Naive thymus-derived CD4-positive, alpha-beta T cell (primary cell): ENCODE results near the gene QSOX2. TPM values are rescaled to one million over a fixed set of nuclear protein-coding genes. Genes with fewer than 3 reads are reported as not detected.

Source experiments
- ATAC-seq: fragments of 150-1000 bp; cut with Tn5 transposase; 2 replicates; pipeline ENCODE4 v1.10.0; 2021; ENCODE audit warnings: mild to moderate bottlenecking, moderate library complexity
- CTCF ChIA-PET: fragments of 350-600 bp; sonication (Branson Sonifier 250); formaldehyde crosslinking; loops from one replicate; lab custom pipeline; 2021; ENCODE audit warnings: antibody characterized with exemption; lab: Charles Lee
- POLR2A ChIA-PET: fragments of 350-600 bp; sonication (Branson Sonifier 250); formaldehyde crosslinking; loops from one replicate; lab custom pipeline; 2021; ENCODE audit warnings: antibody characterized with exemption, inconsistent platforms; lab: Charles Lee
- DNase-seq, 9 donors: peaks; one replicate each; pipeline versions ENCODE4 v3.0.0 to v3.0.0-alpha.2; 2020 to 2022; ENCODE audit warnings: mixed read lengths in 1 of 9
- H3K27ac ChIP-seq: one replicate; pipeline ENCODE4 v1.7.0; 2013; ENCODE audit warnings: mild to moderate bottlenecking, low read depth, low read length, moderate library complexity
- H3K27me3 ChIP-seq, 2 donors: one replicate each; pipeline ENCODE4 v1.7.0; 2013; ENCODE audit warnings: low read length in 2 of 2, mild to moderate bottlenecking in 2 of 2, moderate library complexity in 2 of 2; ENCODE audit not compliant: control insufficient read depth in 2 of 2, insufficient read depth in 2 of 2
- H3K36me3 ChIP-seq, 3 experiments: 1 replicate in 2 of 3; 2 replicates in 1 of 3; pipeline ENCODE4 v1.7.0; 2013; ENCODE audit warnings: low read length in 3 of 3, mild to moderate bottlenecking in 3 of 3, moderate library complexity in 1 of 3; ENCODE audit not compliant: insufficient read depth in 3 of 3, control insufficient read depth in 2 of 3
- H3K4me1 ChIP-seq, 2 donors: one replicate each; pipeline ENCODE4 v1.7.0; 2013; ENCODE audit warnings: low read length in 2 of 2, mild to moderate bottlenecking in 2 of 2, moderate library complexity in 1 of 2; ENCODE audit not compliant: control insufficient read depth in 2 of 2, insufficient read depth in 2 of 2
- H3K4me3 ChIP-seq: 2 replicates; pipeline ENCODE4 v1.7.0; 2013; ENCODE audit warnings: mild to moderate bottlenecking, low read length
- H3K9me3 ChIP-seq, 3 experiments: 1 replicate in 2 of 3; 2 replicates in 1 of 3; pipeline ENCODE4 v1.7.0; 2013; ENCODE audit warnings: low read length in 3 of 3; ENCODE audit not compliant: control insufficient read depth in 2 of 3
- H3K27ac Mint-ChIP-seq, 9 donors: one replicate each; pipeline ENCODE4 v1.8.0; 2020 to 2022; ENCODE audit warnings: mixed read lengths in 9 of 9, mild to moderate bottlenecking in 8 of 9, moderate library complexity in 5 of 9, inconsistent platforms in 2 of 9
- H3K27me3 Mint-ChIP-seq, 5 donors: one replicate each; pipeline ENCODE4 v1.8.0; 2021 to 2022; ENCODE audit warnings: mixed read lengths in 5 of 5, mild to moderate bottlenecking in 1 of 5
- H3K36me3 Mint-ChIP-seq, 5 donors: one replicate each; pipeline ENCODE4 v1.8.0; 2020 to 2022; ENCODE audit warnings: mixed read lengths in 5 of 5, mild to moderate bottlenecking in 3 of 5, inconsistent platforms in 1 of 5
- H3K4me1 Mint-ChIP-seq, 7 donors: one replicate each; pipeline ENCODE4 v1.8.0; 2020 to 2022; ENCODE audit warnings: mixed read lengths in 7 of 7, mild to moderate bottlenecking in 3 of 7, inconsistent platforms in 1 of 7
- H3K4me3 Mint-ChIP-seq, 10 donors: one replicate each; pipeline ENCODE4 v1.8.0; 2020 to 2022; ENCODE audit warnings: mild to moderate bottlenecking in 10 of 10, mixed read lengths in 10 of 10, moderate library complexity in 6 of 10, inconsistent platforms in 2 of 10
- H3K9me3 Mint-ChIP-seq, 11 donors: one replicate each; pipeline ENCODE4 v1.8.0; 2020 to 2022; ENCODE audit warnings: mixed read lengths in 11 of 11, mild to moderate bottlenecking in 4 of 11, inconsistent platforms in 1 of 11, moderate library complexity in 1 of 11
- intact Hi-C, 2 donors: fragments of 100-400 bp; cut with micrococcal nuclease; formaldehyde crosslinking; loops; one replicate each; pipeline ENCODE4 v1.15.1; 2023
- polyA plus RNA-seq, 2 donors: library from polyadenylated mRNA; unstranded; fragments of 300-500 nt; fragmentation: Illumina TruSeq; gene quantifications; one replicate each; pipeline ENCODE4 v1.2.3, GENCODE V29; 2021
- total RNA-seq, 6 experiments: library from RNA in 5 of 6; stranded (reverse) in 5 of 6; gene quantifications; 1 replicate in 5 of 6; 2 replicates in 1 of 6; pipeline ENCODE4 v1.2.3 and lab custom pipeline; 2021 to 2026

The QSOX2 gene
- total and polyA plus RNA-seq, 7 experiments from 2014 or later: 0.26 to 15.9 (median 11.9) TPM

DNA sequence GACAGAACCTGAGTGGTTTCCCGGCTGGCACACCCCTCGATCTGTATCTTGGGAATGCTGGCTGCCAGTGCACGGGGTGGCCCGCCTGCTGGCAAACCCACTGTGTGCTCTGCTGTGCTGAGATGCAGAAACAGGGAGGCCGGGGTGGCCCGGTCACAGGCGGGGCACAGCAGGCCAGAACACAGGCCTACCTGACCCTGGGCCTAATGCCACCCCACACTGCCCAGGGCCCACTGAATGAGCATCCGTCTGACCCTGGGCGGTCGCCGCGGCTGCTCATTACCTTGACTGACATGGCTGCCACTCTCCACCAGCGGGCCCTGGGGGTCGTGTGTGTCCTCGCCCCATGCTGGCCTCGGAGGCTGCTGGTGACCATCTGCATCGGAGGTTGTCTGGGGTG is 14.2 kb upstream of the QSOX2 start:
- ChIA-PET POLR2A (no interaction called here), CTCF (no interaction called here)
- H3K9me3 ChIP-seq: no peaks in the 10 kb centered on the region
- Mint-ChIP-seq H3K9me3 (no peaks in the 10 kb centered on the region), H3K4me1 (no peaks in the 10 kb centered on the region), H3K36me3 (no peaks in the 10 kb centered on the region), H3K27me3 (no peaks in the 10 kb centered on the region), H3K4me3 (no peak overlapping the region), H3K27ac (no peak overlapping the region)
- ATAC-seq: no peak
- H3K4me3 ChIP-seq: no peak overlapping the region
- no peak for DNase-seq
- no peaks in the 10 kb centered on the region for H3K36me3 ChIP-seq
- H3K27ac ChIP-seq: no peak overlapping the region
- intact Hi-C loops: no loop called here
- no peaks in the 10 kb centered on the region for H3K4me1 ChIP-seq
- no peaks in the 10 kb centered on the region for H3K27me3 ChIP-seq

DNA sequence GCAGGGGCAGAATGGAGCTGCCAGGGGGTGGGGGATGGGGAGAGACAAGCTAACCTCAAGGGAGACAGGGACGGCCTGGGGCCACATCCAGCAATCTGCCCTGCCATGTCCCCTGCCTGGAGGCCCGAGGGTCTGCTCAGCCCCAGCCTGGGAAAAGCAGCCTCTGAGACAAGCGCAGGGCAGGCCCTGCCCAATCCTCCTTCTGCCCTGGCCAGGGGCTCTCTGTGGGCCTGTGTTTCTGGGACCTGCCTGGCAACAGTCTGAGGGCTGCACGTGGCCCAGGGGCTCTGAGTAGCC is 13.9 kb upstream of the QSOX2 start:
- Mint-ChIP-seq H3K36me3 (no peaks in the 10 kb centered on the region), H3K4me3 (no peak overlapping the region), H3K4me1 (no peaks in the 10 kb centered on the region), H3K27me3 (no peaks in the 10 kb centered on the region), H3K9me3 (no peaks in the 10 kb centered on the region), H3K27ac (no peak overlapping the region)
- no peak overlapping the region for H3K27ac ChIP-seq
- H3K4me3 ChIP-seq: no peak overlapping the region
- H3K4me1 ChIP-seq: no peaks in the 10 kb centered on the region
- no peaks in the 10 kb centered on the region for H3K9me3 ChIP-seq
- ChIA-PET POLR2A (no interaction called here), CTCF (no interaction called here)
- no peaks in the 10 kb centered on the region for H3K27me3 ChIP-seq
- DNase-seq: no peak
- H3K36me3 ChIP-seq: no peaks in the 10 kb centered on the region
- intact Hi-C loops: no loop called here
- no peak for ATAC-seq

DNA sequence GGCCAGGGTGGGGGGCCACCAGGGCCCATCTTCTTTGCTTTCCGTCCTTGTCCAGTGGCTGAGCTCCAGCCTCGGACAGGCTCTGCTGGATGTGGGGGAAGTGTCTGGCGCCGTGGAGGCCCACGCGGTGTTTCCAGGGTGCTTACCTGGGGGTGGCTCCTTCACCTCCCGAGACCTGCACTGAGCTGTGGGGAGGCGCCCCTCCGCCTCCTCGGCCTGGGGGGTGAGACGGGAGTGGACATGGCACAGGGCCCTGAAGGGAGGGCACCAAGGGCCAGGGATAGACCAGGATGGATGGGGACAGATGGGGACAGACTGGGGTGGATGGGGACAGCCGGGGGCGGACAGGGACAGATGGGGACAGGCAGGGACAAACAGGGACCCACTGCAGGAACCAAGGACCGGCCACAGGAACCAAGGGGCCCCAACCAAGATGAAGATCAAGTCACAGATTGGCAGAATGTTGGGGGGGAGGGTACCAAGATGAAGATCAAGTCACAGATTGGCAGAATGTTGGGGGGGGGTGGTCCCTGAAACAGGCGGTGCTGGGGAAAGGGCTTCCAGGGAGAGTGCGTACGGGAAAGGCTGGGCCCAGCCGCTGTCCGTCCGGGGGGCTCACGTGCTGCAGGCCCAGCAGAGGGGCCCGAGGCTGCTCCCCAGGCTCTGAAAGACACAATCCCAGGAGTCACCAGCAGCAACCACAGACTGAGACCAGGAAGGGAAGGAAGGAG is 13.3 kb upstream of the QSOX2 start:
- H3K9me3 ChIP-seq: no peaks in the 10 kb centered on the region
- no peak overlapping the region for H3K4me3 ChIP-seq
- DNase-seq (no peak), ATAC-seq (no peak)
- no peaks in the 10 kb centered on the region for H3K36me3 Mint-ChIP-seq
- no peak overlapping the region for H3K27ac ChIP-seq
- no peaks in the 10 kb centered on the region for H3K9me3 Mint-ChIP-seq
- H3K4me1 Mint-ChIP-seq: no peaks in the 10 kb centered on the region
- CTCF ChIA-PET: no interaction called here
- H3K4me3 Mint-ChIP-seq: no peak overlapping the region
- no peaks in the 10 kb centered on the region for H3K27me3 Mint-ChIP-seq
- no peaks in the 10 kb centered on the region for H3K36me3 ChIP-seq
- no peak overlapping the region for H3K27ac Mint-ChIP-seq
- POLR2A ChIA-PET: no interaction called here
- H3K27me3 ChIP-seq: no peaks in the 10 kb centered on the region
- no peaks in the 10 kb centered on the region for H3K4me1 ChIP-seq
- intact Hi-C loops: no loop called here

DNA sequence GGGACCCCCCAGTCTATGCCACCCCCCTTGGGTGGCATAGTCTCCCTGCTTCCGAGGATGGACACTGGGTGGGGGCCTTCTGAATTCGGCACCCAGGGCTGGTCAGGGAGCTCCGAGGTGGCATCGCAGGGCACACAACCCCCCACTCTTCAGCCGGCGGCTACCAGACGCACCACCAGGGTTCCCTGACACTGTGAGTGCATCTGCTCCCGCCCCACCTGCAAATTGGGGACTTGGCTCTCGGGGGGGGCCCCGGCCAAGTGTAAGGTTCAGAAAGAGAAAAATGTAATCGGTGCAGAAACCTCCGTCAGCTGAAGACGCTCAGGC is 12.7 kb upstream of the QSOX2 start:
- CTCF ChIA-PET: no interaction called here
- H3K36me3 ChIP-seq: no peaks in the 10 kb centered on the region
- H3K27ac ChIP-seq: no peak overlapping the region
- H3K9me3 ChIP-seq: no peaks in the 10 kb centered on the region
- H3K4me3 ChIP-seq: no peak overlapping the region
- H3K27ac Mint-ChIP-seq: no peak overlapping the region
- intact Hi-C loops: no loop called here
- DNase-seq: no peak
- no peaks in the 10 kb centered on the region for H3K36me3 Mint-ChIP-seq
- no peaks in the 10 kb centered on the region for H3K27me3 Mint-ChIP-seq
- H3K4me3 Mint-ChIP-seq: no peak overlapping the region
- H3K9me3 Mint-ChIP-seq: no peaks in the 10 kb centered on the region
- POLR2A ChIA-PET: no interaction called here
- ATAC-seq: no peak
- no peaks in the 10 kb centered on the region for H3K4me1 Mint-ChIP-seq
- no peaks in the 10 kb centered on the region for H3K4me1 ChIP-seq
- no peaks in the 10 kb centered on the region for H3K27me3 ChIP-seq

DNA sequence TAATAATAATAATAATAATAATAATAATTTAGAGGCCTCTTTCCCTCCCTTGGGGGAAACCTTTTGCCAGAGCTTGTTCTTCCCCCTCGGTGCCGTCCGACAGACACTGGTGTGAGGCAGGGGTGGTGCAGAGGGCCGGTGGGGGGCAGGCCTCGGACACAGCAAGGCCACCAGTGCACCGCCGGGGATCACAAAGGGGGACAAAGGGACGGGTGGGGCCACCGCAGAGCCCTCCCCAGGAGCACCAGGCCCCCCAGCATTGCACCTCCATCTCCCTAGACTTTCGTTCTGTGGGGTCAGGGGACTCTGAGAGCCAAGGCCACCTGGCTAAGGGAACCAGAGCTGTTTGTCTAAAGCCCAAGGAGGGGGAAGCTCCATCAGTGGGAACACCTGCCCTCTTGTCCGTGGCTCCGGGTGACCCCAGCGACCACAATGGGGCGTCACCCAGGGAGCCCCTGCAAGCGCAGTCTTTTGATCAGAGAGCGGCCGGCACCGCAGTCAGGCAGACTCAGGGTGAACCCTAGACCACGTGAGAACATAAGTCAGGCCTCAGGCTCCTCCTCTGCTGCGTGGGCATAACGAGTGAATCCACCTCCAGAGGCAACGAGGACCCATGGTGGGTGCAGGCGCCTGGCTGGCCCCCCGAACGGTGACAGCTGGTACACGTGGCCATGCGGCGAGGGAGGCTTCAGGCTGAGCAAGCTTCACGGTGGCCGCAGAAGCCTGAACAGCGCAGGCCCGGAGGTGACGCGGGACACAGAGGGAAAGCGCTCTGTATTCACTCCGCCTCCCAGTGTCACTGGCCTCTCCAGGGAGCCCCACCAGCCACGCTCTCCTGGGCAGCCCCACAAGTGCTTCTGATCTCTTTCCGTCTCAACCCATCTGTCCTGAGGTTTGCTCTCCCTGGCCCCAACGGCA is 12.0 kb upstream of the QSOX2 start:
- POLR2A ChIA-PET: interaction anchor here (1.3 kb wide), 1 partner anchor 9 kb away, joined by 5 read pairs; no protein-coding TSS in a partner anchor
- intact Hi-C loops: no loop called here
- H3K9me3 ChIP-seq: no peaks in the 10 kb centered on the region
- H3K4me3 ChIP-seq: no peak overlapping the region
- DNase-seq: no peak
- H3K36me3 ChIP-seq: no peaks in the 10 kb centered on the region
- ATAC-seq: no peak
- no peaks in the 10 kb centered on the region for H3K4me1 ChIP-seq
- no peak overlapping the region for H3K4me3 Mint-ChIP-seq
- no peaks in the 10 kb centered on the region for H3K4me1 Mint-ChIP-seq
- H3K36me3 Mint-ChIP-seq: no peaks in the 10 kb centered on the region
- H3K27me3 ChIP-seq: no peaks in the 10 kb centered on the region
- H3K27me3 Mint-ChIP-seq: no peaks in the 10 kb centered on the region
- H3K9me3 Mint-ChIP-seq: no peaks in the 10 kb centered on the region
- CTCF ChIA-PET: interaction anchor here (0.6 kb wide), 2 partner anchors 12 to 24 kb away, joined by 3 read pairs; no protein-coding TSS in a partner anchor
- no peak overlapping the region for H3K27ac ChIP-seq
- no peak overlapping the region for H3K27ac Mint-ChIP-seq

DNA sequence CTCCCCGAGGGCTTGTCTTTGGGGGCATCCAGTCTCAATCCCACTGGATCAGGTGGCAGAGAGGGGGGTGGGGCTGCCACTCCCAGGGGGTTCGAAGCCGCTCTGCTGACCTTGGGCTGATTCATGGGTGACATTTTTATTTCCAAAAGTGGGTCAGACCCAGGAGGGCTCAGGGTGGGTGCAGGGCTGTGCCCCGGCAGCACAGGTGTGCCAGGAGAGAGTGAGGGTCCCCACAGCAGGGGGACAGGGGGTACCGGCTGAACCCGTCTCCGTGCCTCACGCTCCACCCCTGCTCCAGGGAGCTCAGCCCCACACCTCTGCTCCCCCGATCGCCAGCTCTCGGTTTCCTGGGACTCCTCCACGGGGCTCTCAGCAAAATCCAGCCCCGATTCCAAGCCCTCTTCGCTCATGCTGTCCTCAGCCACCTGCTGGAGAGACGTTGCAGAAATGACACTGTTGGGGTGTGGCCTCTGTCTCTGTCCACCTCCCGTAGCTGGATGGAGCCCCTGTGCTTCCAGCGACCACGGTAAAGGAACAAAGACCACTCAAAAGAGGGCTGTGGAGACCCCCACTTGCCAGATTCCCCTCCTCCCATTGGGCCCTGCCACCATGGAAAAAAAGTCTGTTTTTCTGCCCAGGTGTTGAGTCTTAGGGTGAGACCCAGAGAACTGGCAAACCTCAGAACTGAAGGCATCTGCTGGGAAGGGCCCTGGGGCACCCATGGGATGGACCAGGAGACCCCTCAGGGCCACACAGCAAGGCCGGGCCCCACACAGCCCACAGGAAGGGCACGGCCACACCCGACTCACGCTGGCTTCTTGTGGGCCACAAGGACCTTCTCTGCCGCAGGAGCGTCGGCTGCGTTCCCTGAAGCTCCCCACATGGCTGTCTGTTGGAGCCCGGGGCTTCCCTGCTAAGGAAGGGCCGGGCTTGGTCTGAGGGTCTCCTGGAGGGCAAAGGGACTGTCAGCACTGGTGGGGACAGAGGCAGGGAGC is 10.6 kb upstream of the QSOX2 start:
- DNase-seq: no peak
- Histone ChIP-seq H3K9me3 (no peaks in the 10 kb centered on the region), H3K4me3 (no peak overlapping the region), H3K27ac (no peak overlapping the region), H3K36me3 (no peaks in the 10 kb centered on the region), H3K4me1 (no peaks in the 10 kb centered on the region), H3K27me3 (no peaks in the 10 kb centered on the region)
- H3K4me3 Mint-ChIP-seq: no peak overlapping the region
- H3K9me3 Mint-ChIP-seq: no peaks in the 10 kb centered on the region
- intact Hi-C loops: no loop called here
- H3K27ac Mint-ChIP-seq: peak overlapping the region in 1 of 9 donors; percentile 12
- H3K4me1 Mint-ChIP-seq: no peaks in the 10 kb centered on the region
- H3K27me3 Mint-ChIP-seq: no peaks in the 10 kb centered on the region
- H3K36me3 Mint-ChIP-seq: no peaks in the 10 kb centered on the region
- no peak for ATAC-seq
- ChIA-PET POLR2A (interaction anchor here (1.3 kb wide), 1 partner anchor 11 kb away, joined by 5 read pairs; no protein-coding TSS in a partner anchor), CTCF (no interaction called here)
